SU-DHL-6 (cell line): Measurements from ENCODE around the gene PLK5.

ENCODE experiments used
- H2AFZ ChIP-seq: fragments of 200-600 bp; sonication (generic); 2 replicates; pipeline ENCODE4 v1.6.1; 2014; ENCODE audit warnings: low read depth, mild to moderate bottlenecking, moderate library complexity, mixed read lengths, antibody characterized with exemption, low read length; ENCODE audit not compliant: severe bottlenecking
- H3F3A ChIP-seq: fragments of 200-600 bp; shearing (Covaris generic); 2 replicates; pipeline ENCODE4 v1.6.0; 2016; ENCODE audit warnings: antibody characterized with exemption, mild to moderate bottlenecking; ENCODE audit not compliant: insufficient read depth
- H3K27ac ChIP-seq: fragments of 200-600 bp; sonication (generic); 2 replicates; pipeline ENCODE4 v1.5.1; 2016; ENCODE audit warnings: low read depth, mild to moderate bottlenecking, low read length, moderate library complexity, mixed read lengths
- H3K27me3 ChIP-seq: fragments of 200-600 bp; sonication (generic), shearing (Covaris generic); 2 replicates; pipeline ENCODE4 v1.6.0; 2014; ENCODE audit warnings: mild to moderate bottlenecking, low read length
- H3K36me3 ChIP-seq: fragments of 200-600 bp; sonication (generic); 2 replicates; pipeline ENCODE4 v1.6.1; 2014; ENCODE audit warnings: mild to moderate bottlenecking, low read length, mixed read lengths
- H3K4me2 ChIP-seq: fragments of 300-600, 200-600 bp; shearing (Covaris generic), sonication (generic); 2 replicates; pipeline ENCODE4 v1.6.0; 2014; ENCODE audit warnings: low read length, low read depth, mild to moderate bottlenecking; ENCODE audit not compliant: poor library complexity, severe bottlenecking
- H3K4me3 ChIP-seq: fragments of 200-600 bp; sonication (generic); 2 replicates; pipeline ENCODE4 v1.5.1; 2014; ENCODE audit warnings: antibody characterized with exemption, low read length, mild to moderate bottlenecking, mixed read lengths; ENCODE audit not compliant: insufficient read depth, poor library complexity, severe bottlenecking
- H3K79me2 ChIP-seq: fragments of 200-600 bp; sonication (generic); 2 replicates; pipeline ENCODE4 v1.6.1; 2014; ENCODE audit warnings: mild to moderate bottlenecking, low read length, moderate library complexity; ENCODE audit not compliant: insufficient read depth
- H3K9ac ChIP-seq: fragments of 200-600 bp; sonication (generic); 2 replicates; pipeline ENCODE4 v1.7.0; 2014; ENCODE audit warnings: mild to moderate bottlenecking, low read length
- H3K9me2 ChIP-seq: fragments of 200-600 bp; sonication (generic); replicated peaks from 2 replicates; pipeline ENCODE4 v1.6.1; 2014; ENCODE audit warnings: low read length; ENCODE audit not compliant: insufficient read depth
- H3K9me3 ChIP-seq: fragments of 200-600 bp; sonication (generic); 2 replicates; pipeline ENCODE4 v1.6.1; 2014; ENCODE audit warnings: low read length, mixed read lengths; ENCODE audit not compliant: insufficient read depth
- H4K20me1 ChIP-seq: fragments of 200-600 bp; sonication (generic); 2 replicates; pipeline ENCODE4 v1.6.1; 2014; ENCODE audit warnings: low read depth, mild to moderate bottlenecking, antibody characterized with exemption, low read length, moderate library complexity, mixed read lengths
- CTCF ChIP-seq: fragments of 200-600 bp; sonication (generic); IDR thresholded peaks from one replicate; pipeline ENCODE4 v1.5.1; 2017; ENCODE audit warnings: antibody characterized with exemption, mild to moderate bottlenecking, low read length, moderate library complexity; ENCODE audit not compliant: insufficient read depth, poor library complexity, severe bottlenecking
- EZH2phosphoT487 ChIP-seq: fragments of 200-600 bp; sonication (generic), shearing (Covaris generic); conservative IDR thresholded peaks from 2 replicates; pipeline ENCODE4 v1.6.1; 2018; ENCODE audit warnings: mild to moderate bottlenecking, antibody characterized with exemption, low read length, moderate library complexity, mixed read lengths

Gene PLK5

DNA sequence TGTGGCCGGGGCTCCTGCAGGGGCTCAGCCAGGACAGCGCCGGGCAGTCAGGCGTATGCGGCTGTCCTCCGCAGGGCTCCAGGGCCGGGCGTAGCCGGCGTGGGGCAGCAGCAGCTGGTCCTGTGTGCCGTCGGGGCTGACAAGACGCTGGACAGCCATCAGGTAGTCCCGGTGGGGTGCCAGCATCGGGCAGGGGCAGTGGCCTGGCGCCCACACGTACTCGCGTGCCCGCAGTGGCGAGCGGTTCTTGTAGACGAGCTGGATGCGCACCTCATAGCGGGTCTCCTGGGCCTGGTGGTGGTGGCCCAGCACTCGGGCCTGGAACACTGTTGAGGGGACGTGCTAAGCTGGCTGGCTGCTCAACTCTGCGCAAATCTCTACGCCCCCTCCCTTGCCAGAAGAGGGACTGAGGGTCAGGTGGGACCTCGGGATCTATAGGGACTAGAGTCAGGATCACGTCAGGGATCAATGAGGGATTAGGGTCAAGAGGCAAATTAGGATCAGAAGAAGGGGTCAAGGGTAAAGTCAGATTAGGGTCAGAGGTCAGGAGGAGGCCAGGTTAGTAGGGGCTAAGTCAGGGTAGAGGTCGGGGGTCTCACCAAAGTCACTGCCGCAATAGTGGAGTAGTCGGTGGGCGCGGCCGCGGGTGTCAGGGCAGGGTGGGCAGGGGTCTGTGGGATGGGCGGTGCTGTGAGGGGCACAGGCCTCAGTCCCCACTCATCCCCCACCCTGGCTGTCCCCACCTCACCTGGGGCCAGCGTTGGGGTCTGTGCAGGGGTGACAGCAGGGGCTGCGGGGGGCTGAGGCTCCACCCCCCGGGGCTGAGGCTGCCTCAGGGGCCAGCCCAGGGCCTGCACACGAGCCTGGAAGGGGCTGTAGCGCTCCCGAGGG, 17.6 kb upstream of the PLK5 start:
- Histone ChIP-seq H3K9me2 (no peaks in the 10 kb centered on the region), H3K4me2 (no peak overlapping the region), H4K20me1 (no peaks in the 10 kb centered on the region), H3F3A (no peaks in the 10 kb centered on the region), H2AFZ (no peak overlapping the region), H3K79me2 (no peaks in the 10 kb centered on the region), H3K9ac (no peak overlapping the region), H3K9me3 (no peaks in the 10 kb centered on the region), H3K27ac (no peak overlapping the region), H3K27me3 (no peaks in the 10 kb centered on the region), H3K36me3 (no peaks in the 10 kb centered on the region), H3K4me3 (no peak overlapping the region)
- TF ChIP-seq CTCF (no peak), EZH2phosphoT487 (no peak)

GRCh38 chr19:1507192-1507660, 16.7 kb upstream of the PLK5 start:
- Histone ChIP-seq H2AFZ (no peak overlapping the region), H3K4me2 (no peak overlapping the region), H3K9me3 (no peaks in the 10 kb centered on the region), H3K4me3 (no peak overlapping the region), H3K9me2 (no peaks in the 10 kb centered on the region), H3K9ac (no peak overlapping the region), H3K79me2 (no peaks in the 10 kb centered on the region), H3K27me3 (no peaks in the 10 kb centered on the region), H3F3A (no peaks in the 10 kb centered on the region), H3K36me3 (no peaks in the 10 kb centered on the region), H3K27ac (no peak overlapping the region), H4K20me1 (no peaks in the 10 kb centered on the region)
- TF ChIP-seq EZH2phosphoT487, result no peak
- TF ChIP-seq CTCF, result no peak

- no peaks in the 10 kb centered on the region for H3K79me2 ChIP-seq
- no peaks in the 10 kb centered on the region for H3K9me2 ChIP-seq
- H2AFZ ChIP-seq, result no peak overlapping the region
- H3F3A ChIP-seq, result no peaks in the 10 kb centered on the region
- H3K9me3 ChIP-seq, result no peaks in the 10 kb centered on the region
- no peaks in the 10 kb centered on the region for H3K36me3 ChIP-seq
- no peak overlapping the region for H3K27ac ChIP-seq
- H3K9ac ChIP-seq, result no peak overlapping the region
- H4K20me1 ChIP-seq, result no peaks in the 10 kb centered on the region
- no peaks in the 10 kb centered on the region for H3K27me3 ChIP-seq
- TF ChIP-seq EZH2phosphoT487 (no peak), CTCF (no peak)
- no peak overlapping the region for H3K4me3 ChIP-seq
- H3K4me2 ChIP-seq, result peak overlapping the region; percentile 15
Observed at GRCh38 chr19:1507763-1508506, 15.9 kb upstream of the PLK5 start.
